Osteoblast (primary cell): ENCODE results near the gene TOMM22. TPM values are rescaled to one million over a fixed set of nuclear protein-coding genes. Genes with fewer than 3 reads are reported as not detected.

Experiments used
- DNase-seq: peaks from one replicate; pipeline ENCODE4 v3.0.0; 2011; ENCODE audit warnings: low spot score, mixed read lengths; ENCODE audit not compliant: insufficient read length; ENCODE audit errors: missing footprints
- H2AFZ ChIP-seq: 2 replicates; pipeline ENCODE4 v1.6.0; 2011; ENCODE audit warnings: mild to moderate bottlenecking, low read length
- H3K27ac ChIP-seq: 2 replicates; pipeline ENCODE4 v1.5.1; 2011; ENCODE audit warnings: mild to moderate bottlenecking, low read depth, low read length, moderate library complexity
- H3K27me3 ChIP-seq: 2 replicates; pipeline ENCODE4 v1.6.0; 2012; ENCODE audit warnings: mild to moderate bottlenecking, control low read depth, inconsistent platforms, low read length, moderate library complexity; ENCODE audit not compliant: insufficient read depth
- H3K36me3 ChIP-seq: 2 replicates; pipeline ENCODE4 v1.5.1; 2011; ENCODE audit warnings: mild to moderate bottlenecking, low read length, control low read depth, moderate library complexity; ENCODE audit not compliant: insufficient read depth
- H3K4me1 ChIP-seq: 2 replicates; pipeline ENCODE4 v1.5.1; 2011; ENCODE audit warnings: mild to moderate bottlenecking, low read length, control low read depth, moderate library complexity; ENCODE audit not compliant: insufficient read depth
- H3K4me2 ChIP-seq: 2 replicates; pipeline ENCODE4 v1.6.0; 2011; ENCODE audit warnings: mild to moderate bottlenecking, low read length; ENCODE audit not compliant: insufficient read depth
- H3K4me3 ChIP-seq: fragments of 200-600 bp; sonication (generic); 3 replicates; pipeline ENCODE4 v1.5.1; 2012; ENCODE audit warnings: mild to moderate bottlenecking, low read length, inconsistent platforms; ENCODE audit not compliant: insufficient read depth
- H3K79me2 ChIP-seq: 2 replicates; pipeline ENCODE4 v1.6.0; 2012; ENCODE audit warnings: mild to moderate bottlenecking, low read length, control low read depth, inconsistent platforms; ENCODE audit not compliant: insufficient read depth
- H3K9me3 ChIP-seq: 2 replicates; pipeline ENCODE4 v1.5.1; 2011; ENCODE audit warnings: low read depth, low read length, control low read depth
- H4K20me1 ChIP-seq: 2 replicates; pipeline ENCODE4 v1.6.0; 2012; ENCODE audit warnings: mild to moderate bottlenecking, low read length, control low read depth; ENCODE audit not compliant: insufficient read depth
- total RNA-seq: library from RNA; depleted of rRNA; stranded (reverse); fragments of >200 nt; gene quantifications from 2 replicates; pipeline ENCODE4 v1.2.3, GENCODE V29; 2012
- TF ChIP-seq, protein P1 (sequence below): IDR thresholded peaks from 2 replicates; pipeline ENCODE4 v1.5.1; 2011; ENCODE audit warnings: mild to moderate bottlenecking, low read depth, low read length, moderate library complexity; ENCODE audit errors: extremely low read depth

TOMM22 gene
- total RNA-seq, 1 donor, result 60.4 TPM

DNA sequence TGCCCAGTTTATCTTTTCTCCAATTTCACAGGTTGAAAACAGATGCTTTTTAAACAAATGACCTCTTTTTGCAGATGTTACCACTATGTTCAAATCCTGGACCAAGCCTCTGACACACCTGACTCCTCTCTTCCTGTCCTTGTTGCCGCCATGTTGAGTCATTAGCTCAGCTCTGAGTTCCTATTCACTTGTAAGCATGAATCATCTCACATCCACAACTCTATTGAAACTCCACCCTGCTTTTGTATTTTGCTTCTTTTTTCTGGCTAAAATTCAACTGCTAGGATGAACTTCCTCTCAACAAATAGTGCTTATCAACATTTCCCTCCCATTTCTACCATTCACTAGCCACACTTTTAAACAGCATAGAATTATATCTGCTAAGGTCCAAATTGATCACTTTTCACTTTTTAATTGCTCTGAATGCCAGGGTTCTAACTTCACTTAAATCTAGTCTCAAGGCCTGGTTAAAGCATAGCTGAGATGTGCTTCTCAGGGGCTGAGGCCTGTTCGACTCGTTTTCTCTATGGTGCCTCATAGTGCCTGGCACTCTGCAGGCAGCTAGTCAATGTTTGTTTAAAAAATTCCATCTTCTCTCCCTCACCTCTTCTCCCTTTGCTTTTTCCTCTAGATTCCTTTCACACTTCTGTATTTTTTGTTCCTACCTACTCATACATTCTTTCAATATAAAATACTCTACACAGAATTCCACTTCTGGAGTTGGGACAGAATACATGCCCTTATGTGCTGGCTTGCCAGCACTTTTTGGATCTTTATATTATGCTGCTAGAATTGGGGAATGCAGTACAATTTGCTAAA lies 15.1 kb downstream of the TOMM22 start:
- H3K36me3 ChIP-seq, result peaks cover 7% of the 10 kb centered on the region
- peaks cover 22% of the 10 kb centered on the region for H4K20me1 ChIP-seq
- no peaks in the 10 kb centered on the region for H3K9me3 ChIP-seq
- H3K4me2 ChIP-seq, result peak overlapping the region; percentile 96
- no peaks in the 10 kb centered on the region for H3K27me3 ChIP-seq
- peaks cover 77% of the 10 kb centered on the region for H3K79me2 ChIP-seq
- peak overlapping the region; percentile 33 for H3K4me3 ChIP-seq
- no peak overlapping the region for H2AFZ ChIP-seq
- TF ChIP-seq, protein P1, sequence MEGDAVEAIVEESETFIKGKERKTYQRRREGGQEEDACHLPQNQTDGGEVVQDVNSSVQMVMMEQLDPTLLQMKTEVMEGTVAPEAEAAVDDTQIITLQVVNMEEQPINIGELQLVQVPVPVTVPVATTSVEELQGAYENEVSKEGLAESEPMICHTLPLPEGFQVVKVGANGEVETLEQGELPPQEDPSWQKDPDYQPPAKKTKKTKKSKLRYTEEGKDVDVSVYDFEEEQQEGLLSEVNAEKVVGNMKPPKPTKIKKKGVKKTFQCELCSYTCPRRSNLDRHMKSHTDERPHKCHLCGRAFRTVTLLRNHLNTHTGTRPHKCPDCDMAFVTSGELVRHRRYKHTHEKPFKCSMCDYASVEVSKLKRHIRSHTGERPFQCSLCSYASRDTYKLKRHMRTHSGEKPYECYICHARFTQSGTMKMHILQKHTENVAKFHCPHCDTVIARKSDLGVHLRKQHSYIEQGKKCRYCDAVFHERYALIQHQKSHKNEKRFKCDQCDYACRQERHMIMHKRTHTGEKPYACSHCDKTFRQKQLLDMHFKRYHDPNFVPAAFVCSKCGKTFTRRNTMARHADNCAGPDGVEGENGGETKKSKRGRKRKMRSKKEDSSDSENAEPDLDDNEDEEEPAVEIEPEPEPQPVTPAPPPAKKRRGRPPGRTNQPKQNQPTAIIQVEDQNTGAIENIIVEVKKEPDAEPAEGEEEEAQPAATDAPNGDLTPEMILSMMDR, result no peak
- peak; percentile 96 for DNase-seq
- peak overlapping the region; percentile 56 for H3K27ac ChIP-seq
- H3K4me1 ChIP-seq, result peaks cover 43% of the 10 kb centered on the region

DNA sequence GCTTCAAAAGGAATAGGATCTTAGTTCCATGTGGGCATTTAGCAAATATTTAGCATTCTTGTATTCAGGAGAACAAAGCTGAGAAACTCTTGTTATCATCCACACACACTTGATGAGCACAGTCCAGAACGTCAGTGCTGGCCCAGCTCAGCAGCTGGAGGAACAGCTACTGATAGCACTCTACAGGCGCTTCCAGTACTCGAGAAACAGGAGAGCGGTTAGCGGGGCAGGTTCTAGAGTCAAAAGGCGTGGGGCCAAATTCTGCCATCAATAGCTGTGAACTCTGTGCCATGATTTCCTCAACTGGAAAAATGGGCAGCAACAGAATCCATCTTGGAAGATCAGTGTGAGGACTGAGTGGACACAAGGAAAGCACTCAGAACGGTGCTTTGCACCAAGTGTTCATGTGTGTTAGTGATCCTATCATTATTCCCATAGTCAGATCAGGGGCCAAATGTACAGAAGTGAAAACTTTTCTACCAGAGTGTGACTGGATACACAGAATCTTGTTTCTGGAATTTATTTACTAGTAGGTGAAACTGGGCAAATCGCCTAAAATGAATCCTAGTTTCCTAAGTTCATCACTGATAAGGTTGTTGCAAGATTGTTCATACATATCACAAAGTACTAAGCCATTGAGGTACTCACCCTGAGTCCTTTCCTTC lies 15.8 kb downstream of the TOMM22 start:
- DNase-seq, result no peak
- Histone ChIP-seq H2AFZ (no peak overlapping the region), H3K36me3 (peaks cover 7% of the 10 kb centered on the region), H3K4me1 (peaks cover 43% of the 10 kb centered on the region), H3K27me3 (no peaks in the 10 kb centered on the region), H3K79me2 (peaks cover 71% of the 10 kb centered on the region), H3K27ac (peak overlapping the region; percentile 56), H3K9me3 (no peaks in the 10 kb centered on the region), H4K20me1 (peaks cover 22% of the 10 kb centered on the region), H3K4me3 (peak overlapping the region; percentile 33), H3K4me2 (peak overlapping the region; percentile 96)
- TF ChIP-seq, protein P1, result no peak

DNA sequence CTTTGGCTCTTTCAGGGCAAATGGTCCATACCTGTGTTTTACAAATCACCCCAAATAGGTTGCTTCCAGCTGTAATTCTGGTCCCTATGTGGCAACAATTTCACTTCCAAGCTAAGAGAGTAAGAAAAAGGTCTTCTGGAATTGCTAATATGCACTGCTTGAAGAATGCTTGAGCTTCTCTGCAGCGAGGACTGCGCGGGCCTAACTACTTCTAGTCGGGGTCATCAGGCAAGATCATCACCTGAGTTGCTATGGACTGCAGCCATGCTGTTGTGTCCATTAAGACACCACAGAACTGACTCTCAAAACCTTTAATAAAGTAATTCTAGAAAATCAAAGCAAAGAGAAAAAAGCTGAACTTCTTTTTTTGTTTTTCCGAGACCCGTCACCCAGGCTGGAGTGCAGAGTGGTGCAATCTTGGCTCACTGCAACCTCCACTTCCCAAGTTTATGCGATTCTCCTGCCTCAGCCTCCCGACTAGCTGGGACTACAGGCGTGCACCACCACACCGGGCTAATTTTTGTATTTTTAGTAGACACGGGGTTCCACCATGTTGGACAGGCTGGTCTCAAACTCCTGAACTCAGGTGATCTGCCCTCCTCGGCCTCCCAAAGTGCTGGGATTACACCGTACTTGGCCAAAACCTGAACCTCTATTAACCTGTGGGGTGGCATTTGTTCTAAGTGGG lies 16.8 kb downstream of the TOMM22 start:
- Histone ChIP-seq H3K4me3 (peak overlapping the region; percentile 92), H2AFZ (no peak overlapping the region), H4K20me1 (peaks cover 17% of the 10 kb centered on the region), H3K9me3 (no peaks in the 10 kb centered on the region), H3K36me3 (peaks cover 3% of the 10 kb centered on the region), H3K4me2 (peak overlapping the region; percentile 96), H3K27ac (peak overlapping the region; percentile 96), H3K27me3 (no peaks in the 10 kb centered on the region), H3K4me1 (peaks cover 43% of the 10 kb centered on the region), H3K79me2 (peaks cover 62% of the 10 kb centered on the region)
- DNase-seq, result no peak
- TF ChIP-seq, protein P1, result no peak

DNA sequence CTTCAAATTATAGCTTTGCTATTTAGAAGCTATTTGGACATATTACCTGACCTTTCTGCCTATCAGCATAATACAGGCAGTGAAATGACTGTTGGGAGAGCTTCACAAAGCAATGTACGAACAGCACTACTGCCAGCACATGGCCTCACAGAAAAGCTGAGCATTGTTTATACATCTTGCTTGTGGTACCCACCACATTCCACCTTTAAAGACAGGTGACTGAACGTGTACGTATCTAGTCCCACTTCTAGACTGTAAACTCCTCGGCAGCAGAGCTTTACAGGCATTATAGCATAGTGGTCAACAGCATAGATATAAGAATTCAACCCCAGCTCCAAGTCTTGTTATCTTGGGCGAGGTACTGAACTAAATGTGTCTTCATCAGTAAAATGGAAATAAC lies 17.4 kb downstream of the TOMM22 start:
- H3K27me3 ChIP-seq, result no peaks in the 10 kb centered on the region

More for the DNA sequence above, 17.4 kb downstream of the TOMM22 start:
- no peaks in the 10 kb centered on the region for H3K9me3 ChIP-seq
- TF ChIP-seq, protein P1, result no peak
- H3K4me2 ChIP-seq, result peak overlapping the region; percentile 96
- H3K27ac ChIP-seq, result peak overlapping the region; percentile 96
- peak overlapping the region; percentile 92 for H3K4me3 ChIP-seq
- peaks cover 56% of the 10 kb centered on the region for H3K79me2 ChIP-seq
- peaks cover 11% of the 10 kb centered on the region for H4K20me1 ChIP-seq
- no peak for DNase-seq
- H2AFZ ChIP-seq, result no peak overlapping the region
- H3K4me1 ChIP-seq, result peaks cover 43% of the 10 kb centered on the region
- H3K36me3 ChIP-seq, result peaks cover 3% of the 10 kb centered on the region
